Measurements from ENCODE around the gene CENPX.
"Not testable (repeated sequence)": the region's sequence is repeated elsewhere in the genome, so short reads cannot be mapped to it uniquely, and the experiment has no call there.

The CENPX gene

GRCh38 chr17:81998691-81999438, 23.8 kb downstream of the CENPX start:
- no peak for DNase-seq (ENCODE audit: low read depth in 2 of 2)

GRCh38 chr17:81998212-81998611, 24.5 kb downstream of the CENPX start:
- DNase-seq (ENCODE audit: low read depth in 2 of 2), result no peak

GRCh38 chr17:81996757-81997441, 25.8 kb downstream of the CENPX start:
- no peak for DNase-seq (ENCODE audit: low read depth in 2 of 2)

- no peak for DNase-seq (ENCODE audit: low read depth in 2 of 2)
Measured at GRCh38 chr17:81996232-81996756, 26.4 kb downstream of the CENPX start.

- no peak for DNase-seq (ENCODE audit: low read depth in 2 of 2)
Measured at GRCh38 chr17:81995463-81996231, 27.0 kb downstream of the CENPX start.

- no peak for DNase-seq (ENCODE audit: low read depth in 2 of 2)
Measured at GRCh38 chr17:81994593-81995462, 27.9 kb downstream of the CENPX start.

- no peak for DNase-seq (ENCODE audit: low read depth in 2 of 2)
Measured at GRCh38 chr17:81993729-81994592, 28.7 kb downstream of the CENPX start.

GRCh38 chr17:81992306-81993102, 30.2 kb downstream of the CENPX start:
- no peak for DNase-seq (ENCODE audit: low read depth in 2 of 2)

- DNase-seq (ENCODE audit: low read depth in 2 of 2), result no peak
Measured at GRCh38 chr17:81991684-81992305, 30.9 kb downstream of the CENPX start.

GRCh38 chr17:81990836-81991683, 31.6 kb downstream of the CENPX start:
- DNase-seq (ENCODE audit: low read depth in 2 of 2), result no peak

GRCh38 chr17:81987161-81987770, 35.4 kb downstream of the CENPX start:
- DNase-seq (ENCODE audit: low read depth in 2 of 2), result no peak

GRCh38 chr17:81986606-81987005, 36.1 kb downstream of the CENPX start:
- DNase-seq (ENCODE audit: low read depth in 2 of 2), result no peak

GRCh38 chr17:81984773-81985410, 37.8 kb downstream of the CENPX start:
- no peak for DNase-seq (ENCODE audit: low read depth in 2 of 2)

- DNase-seq (ENCODE audit: low read depth in 2 of 2), result no peak
Measured at GRCh38 chr17:81983639-81984373, 38.9 kb downstream of the CENPX start.

GRCh38 chr17:81983011-81983638, 39.6 kb downstream of the CENPX start:
- DNase-seq (ENCODE audit: low read depth in 2 of 2), result no peak

GRCh38 chr17:81981511-81981910, 41.2 kb downstream of the CENPX start:
- not testable (repeated sequence) for DNase-seq (ENCODE audit: low read depth in 2 of 2)

All from stimulated activated CD4-positive, alpha-beta T cell treated with anti-CD3 and anti-CD28 coated beads, Interleukin-15, amount 100 ng/mL, for 48 hours (primary cell).